Dermis microvascular lymphatic vessel endothelial cell (primary cell): ENCODE measurements around the gene TMEM38B. TPM values are rescaled to one million over a fixed set of nuclear protein-coding genes. Genes with fewer than 3 reads are reported as not detected.
"Not testable (repeated sequence)": the region's sequence is repeated elsewhere in the genome, so short reads cannot be mapped to it uniquely, and the experiment has no call there.

Experiments used
- DNase-seq, 2 donors: peaks; one replicate each; pipeline versions ENCODE4 v3.0.0 to v3.0.0-alpha.2; 2010; ENCODE audit warnings: low read depth in 2 of 2
- total RNA-seq: library from RNA; depleted of rRNA; stranded (reverse); fragments of >200 nt; gene quantifications from 2 replicates; pipeline ENCODE4 v1.2.1, GENCODE V29; 2014

Gene TMEM38B
- total RNA-seq, 1 donor from 2014 or later, result 5.1 TPM

DNA sequence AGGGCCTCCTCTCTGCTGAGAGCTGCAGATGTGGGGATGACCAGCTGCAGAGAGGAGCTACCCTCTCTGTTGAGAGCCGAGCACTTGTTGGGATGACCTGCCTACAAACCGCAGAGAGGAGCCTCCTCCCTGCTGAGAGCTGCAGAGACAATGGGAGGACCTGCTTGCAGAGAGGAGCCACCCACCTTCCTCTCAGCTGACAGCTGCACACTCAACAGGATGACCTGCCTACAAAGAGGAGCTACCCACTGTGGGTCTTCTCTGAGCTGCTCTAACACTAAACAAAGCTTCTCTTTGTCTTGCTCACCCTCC lies 19.6 kb downstream of the TMEM38B start:
- DNase-seq, result no peak

DNA sequence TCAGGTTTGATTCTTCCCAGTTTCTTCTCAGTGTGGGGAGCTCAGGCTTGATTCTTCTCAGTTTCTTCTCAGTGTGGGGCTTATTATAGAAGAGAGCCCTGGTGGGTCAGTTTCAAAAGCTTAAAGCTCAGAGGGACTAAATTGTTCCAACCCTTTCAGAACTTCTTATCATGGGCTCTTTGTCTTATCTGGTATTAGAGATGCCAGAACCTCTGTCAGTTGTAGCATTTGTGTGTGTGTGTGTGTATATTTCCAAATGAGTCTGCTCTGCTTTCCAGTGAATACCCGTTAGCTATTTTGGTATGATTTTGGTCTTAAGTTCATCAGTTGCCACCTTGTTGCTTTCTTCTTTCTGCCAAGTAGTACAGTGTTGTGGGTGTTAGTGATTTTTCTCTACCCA lies 21.8 kb downstream of the TMEM38B start:
- no peak for DNase-seq

- no peak for DNase-seq
Measured at GRCh38 chr9:105722099-105722498, 27.8 kb downstream of the TMEM38B start.

- no peak for DNase-seq
Measured at GRCh38 chr9:105725370-105725769, 31.0 kb downstream of the TMEM38B start.

DNA sequence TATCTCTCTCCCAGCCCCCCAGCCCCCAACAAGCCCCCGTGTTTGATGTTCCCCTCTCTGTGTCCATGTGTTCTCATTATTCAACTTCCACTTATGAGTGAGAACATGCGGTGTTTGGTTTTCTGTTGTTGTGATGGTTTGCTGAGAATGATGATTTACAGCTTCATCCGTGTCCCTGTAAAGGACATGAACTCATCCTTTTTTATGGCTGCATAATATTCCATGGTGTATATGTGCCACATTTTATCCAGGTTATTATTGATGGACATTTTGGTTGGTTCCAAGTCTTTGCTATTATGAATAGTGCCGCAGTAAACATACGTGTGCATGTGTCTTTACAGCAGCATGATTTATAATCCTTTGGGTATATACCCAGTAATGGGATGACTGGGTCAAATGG lies 33.9 kb downstream of the TMEM38B start:
- not testable (repeated sequence) for DNase-seq

GRCh38 chr9:105731420-105731819 lies 37.1 kb downstream of the TMEM38B start:
- not testable (repeated sequence) for DNase-seq

DNA sequence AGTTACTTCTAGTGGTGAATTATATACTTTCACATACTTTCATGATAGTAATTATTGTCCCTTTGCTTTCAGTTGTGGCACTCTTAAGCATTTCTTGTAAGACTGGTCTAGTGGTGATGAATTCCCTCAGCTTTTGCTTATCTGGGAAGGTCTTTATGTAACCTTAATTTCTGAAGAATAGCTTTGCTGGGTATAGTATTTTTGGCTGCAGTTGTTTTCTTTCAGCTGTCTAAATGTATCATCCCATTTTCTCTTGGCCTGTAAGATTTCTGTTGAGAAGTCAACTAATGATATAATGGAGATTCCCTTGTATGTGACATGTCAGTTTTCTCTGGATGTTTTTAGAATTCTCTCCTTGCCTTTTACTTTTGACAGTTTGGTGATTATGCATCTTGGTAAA lies 41.0 kb downstream of the TMEM38B start:
- no peak for DNase-seq

DNA sequence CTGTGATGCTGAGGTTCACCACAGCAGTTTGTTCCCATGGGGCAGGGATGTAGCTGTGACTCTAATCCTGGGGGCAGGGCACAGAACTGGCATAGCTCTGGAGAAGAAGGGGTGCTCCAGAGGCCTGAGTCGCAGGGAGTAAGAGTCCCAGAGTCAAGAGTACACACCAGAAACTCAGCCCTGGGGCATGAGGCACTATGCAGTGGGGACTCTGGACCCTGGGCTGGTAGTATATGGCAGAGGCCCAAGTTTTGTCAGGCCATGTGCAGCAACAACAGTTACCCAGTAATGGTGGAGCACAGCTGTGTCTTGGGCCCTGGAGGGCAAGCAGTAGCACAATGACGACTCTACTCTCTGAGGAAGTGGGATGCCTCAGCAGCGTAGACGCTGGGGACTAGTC lies 42.9 kb downstream of the TMEM38B start:
- DNase-seq, result no peak

DNA sequence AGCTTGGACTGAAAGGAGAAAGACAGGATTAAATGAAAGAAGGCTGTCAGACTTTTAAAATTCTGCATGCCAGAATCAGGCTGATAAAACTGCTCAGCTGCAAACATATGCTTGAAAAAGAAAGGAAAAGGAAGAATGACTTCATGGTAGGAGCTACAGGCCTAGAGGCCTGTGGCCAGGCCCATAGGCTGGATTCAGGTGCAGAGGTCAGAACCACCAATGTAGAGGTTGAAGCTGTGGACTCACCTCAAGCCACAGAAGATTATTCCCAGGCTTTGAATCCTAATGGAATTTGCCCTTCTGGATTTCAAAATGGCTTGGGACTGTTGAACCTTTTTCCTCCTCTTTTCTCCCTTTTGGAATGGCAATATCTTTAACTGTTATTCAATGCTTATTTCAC lies 47.7 kb downstream of the TMEM38B start:
- no peak for DNase-seq

DNA sequence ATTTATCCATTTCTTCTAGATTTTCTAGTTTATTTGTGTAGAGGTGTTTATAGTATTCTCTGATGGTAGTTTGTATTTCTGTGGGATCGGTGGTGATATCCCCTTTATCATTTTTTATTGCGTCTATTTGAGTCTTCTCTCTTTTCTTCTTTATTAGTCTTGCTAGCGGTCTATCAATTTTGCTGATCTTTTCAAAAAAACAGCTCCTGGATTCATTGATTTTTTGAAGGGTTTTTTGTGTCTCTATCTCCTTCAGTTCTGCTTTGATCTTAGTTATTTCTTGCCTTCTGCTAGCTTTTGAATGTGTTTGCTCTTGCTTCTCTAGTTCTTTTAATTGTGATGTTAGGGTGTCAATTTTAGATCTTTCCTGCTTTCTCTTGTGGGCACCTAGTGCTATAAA lies 53.0 kb downstream of the TMEM38B start:
- not testable (repeated sequence) for DNase-seq

GRCh38 chr9:105751761-105752160 lies 57.4 kb downstream of the TMEM38B start:
- no peak for DNase-seq

GRCh38 chr9:105757496-105758251 lies 63.3 kb downstream of the TMEM38B start:
- DNase-seq, result no peak

DNA sequence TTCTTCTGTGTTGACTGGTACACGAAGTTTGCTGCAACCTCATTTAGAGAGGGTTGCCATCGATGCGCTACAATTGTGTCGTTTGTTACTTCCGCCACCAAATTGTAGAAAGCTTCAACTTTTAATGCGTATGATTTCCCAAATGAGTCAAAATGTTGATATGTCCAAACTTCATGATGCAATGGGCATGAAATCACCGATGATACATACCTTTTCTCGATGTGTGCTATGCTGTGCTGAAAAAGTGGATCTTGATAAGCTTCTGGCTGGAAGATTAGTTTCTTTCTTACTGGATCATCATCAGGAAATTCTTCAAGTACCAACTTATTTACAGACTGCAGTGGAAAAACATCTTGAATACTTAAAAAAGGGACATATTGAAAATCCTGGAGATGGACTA lies 65.7 kb downstream of the TMEM38B start:
- DNase-seq, result no peak

DNA sequence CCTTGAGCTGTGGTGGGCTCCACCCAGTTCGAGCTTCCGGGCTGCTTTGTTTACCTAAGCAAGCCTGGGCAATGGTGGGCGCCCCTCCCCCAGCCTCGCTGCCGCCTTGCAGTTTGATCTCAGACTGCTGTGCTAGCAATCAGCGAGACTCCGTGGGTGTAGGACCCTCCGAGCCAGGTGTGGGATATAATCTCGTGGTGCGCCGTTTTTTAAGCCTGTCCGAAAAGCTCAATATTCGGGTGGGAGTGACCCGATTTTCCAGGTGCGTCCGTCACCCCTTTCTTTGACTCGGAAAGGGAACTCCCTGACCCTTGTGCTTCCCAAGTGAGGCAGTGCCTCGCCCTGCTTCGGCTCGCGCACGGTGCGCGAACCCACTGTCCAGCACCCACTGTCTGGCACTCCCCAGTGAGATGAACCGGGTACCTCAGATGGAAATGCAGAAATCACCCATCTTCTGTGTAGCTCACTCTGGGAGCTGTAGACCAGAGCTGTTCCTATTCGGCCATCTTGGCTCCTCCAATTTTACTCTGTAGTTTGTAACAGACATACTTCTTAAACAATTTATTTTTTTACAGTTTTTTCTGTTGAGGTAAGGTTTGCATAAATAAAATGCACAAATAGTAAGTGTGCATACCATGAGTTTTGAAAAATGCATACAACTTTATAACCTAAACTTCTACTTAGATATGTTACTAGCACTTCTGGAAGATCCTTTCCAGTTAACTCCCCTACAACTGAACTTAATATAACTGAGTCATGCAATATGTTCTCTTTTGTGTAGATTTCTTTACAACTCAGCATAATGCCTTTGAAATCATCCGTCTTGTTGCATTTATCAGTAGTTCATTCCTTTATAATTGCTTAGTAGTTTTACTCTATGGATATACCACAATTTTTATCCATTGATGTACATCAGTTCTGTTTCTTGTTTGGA lies 88.5 kb downstream of the TMEM38B start:
- not testable (repeated sequence) for DNase-seq

- DNase-seq, result not testable (repeated sequence)
Measured at GRCh38 chr9:105783495-105783872, 89.1 kb downstream of the TMEM38B start.

GRCh38 chr9:105786796-105787195 lies 92.5 kb downstream of the TMEM38B start:
- DNase-seq, result not testable (repeated sequence)

DNA sequence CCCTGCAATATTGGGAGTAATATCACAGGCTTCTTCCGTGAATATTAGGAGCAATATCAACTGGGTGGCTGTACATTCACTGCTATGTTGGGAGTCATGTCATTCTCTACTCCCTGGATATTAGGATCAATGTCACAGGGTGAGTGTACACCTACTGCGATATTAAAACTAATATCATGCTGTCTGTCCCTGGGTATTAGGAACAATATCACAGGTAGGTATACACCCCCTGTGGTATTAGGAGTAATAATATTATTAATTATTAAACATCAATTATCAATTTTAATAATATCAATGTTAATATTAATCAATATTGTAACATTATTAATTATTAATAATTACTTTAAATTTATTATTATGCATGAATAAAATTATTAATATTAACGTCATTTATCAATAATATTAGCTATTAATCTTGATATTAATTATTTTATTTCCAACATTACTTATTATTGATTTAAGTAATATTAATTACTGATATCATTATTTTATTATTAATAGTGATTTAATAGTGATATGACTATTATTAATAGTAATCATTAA lies 121.9 kb downstream of the TMEM38B start:
- DNase-seq, result no peak

DNA sequence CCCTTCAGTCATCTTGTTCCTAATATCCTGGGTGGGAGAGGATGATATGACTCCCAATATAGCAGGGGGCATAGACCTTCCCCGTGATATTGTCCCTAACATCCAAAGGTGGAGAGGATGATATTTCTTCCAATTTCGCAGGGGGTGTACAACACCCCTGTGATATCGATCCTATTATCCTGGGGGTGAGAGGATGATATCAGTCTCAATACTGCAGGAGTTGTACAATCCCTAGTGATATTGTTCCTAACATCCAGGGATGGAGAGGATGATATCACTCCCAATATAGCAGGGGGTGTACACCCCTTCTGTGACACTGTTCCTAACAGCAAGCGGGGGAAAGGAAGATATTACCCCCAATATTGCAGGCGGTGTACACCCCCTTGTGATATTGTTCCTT lies 122.6 kb downstream of the TMEM38B start:
- DNase-seq, result no peak

GRCh38 chr9:105818903-105819302 lies 124.6 kb downstream of the TMEM38B start:
- no peak for DNase-seq

DNA sequence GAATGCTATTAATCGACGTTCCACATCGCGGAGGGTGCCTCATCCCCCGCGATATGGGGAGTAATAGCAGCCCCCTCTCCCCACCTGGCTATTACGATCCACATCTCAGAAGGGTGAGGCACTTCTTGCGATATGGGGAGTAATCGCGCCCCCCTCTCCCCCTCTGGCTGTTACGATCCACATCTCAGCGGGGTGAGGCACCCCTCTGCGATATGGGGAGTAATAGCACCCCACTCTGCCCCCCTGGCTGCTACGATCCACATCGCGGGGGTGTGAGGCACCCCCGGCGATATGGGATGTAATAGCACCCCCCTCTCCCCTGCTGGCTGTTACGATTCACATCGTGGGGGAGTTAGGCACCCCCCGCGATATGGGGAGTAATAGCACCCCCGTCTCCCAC lies 128.5 kb downstream of the TMEM38B start:
- no peak for DNase-seq
